NB4 (cell line): Measurements from ENCODE around the gene PLP1.

ENCODE experiments used
- MAX ChIP-seq: IDR thresholded peaks from 2 replicates; pipeline ENCODE4 v1.6.1; 2011; ENCODE audit warnings: low read depth, low read length
- POLR2A ChIP-seq: IDR thresholded peaks from 2 replicates; pipeline ENCODE4 v1.6.1; 2011; ENCODE audit warnings: mild to moderate bottlenecking; ENCODE audit not compliant: insufficient read length; ENCODE audit errors: extremely low read depth
- TF ChIP-seq, protein P1 (sequence below): IDR thresholded peaks from one replicate; pipeline ENCODE4 v1.5.1; 2012; ENCODE audit warnings: low read depth, low read length

DNA sequence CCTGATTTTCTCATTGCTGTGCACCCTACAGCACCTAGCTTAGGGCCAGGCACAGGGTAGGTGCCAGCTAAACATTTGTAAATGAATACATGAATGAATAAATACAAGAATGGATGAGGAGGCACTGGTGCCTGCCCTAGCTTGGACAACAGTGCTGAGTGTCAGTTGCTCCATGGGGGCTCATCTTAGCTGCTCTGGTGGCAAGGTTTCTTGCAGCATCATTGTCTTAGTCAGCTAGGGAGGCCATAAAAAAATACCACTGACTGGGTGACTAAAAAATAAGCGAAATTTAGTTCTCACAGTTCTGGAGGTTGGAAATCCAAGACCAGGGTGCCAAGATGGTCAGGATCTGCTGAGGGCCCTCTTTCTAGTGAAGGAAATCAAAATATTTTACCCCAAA is 34.8 kb upstream of the PLP1 start:
- TF ChIP-seq, protein P1, sequence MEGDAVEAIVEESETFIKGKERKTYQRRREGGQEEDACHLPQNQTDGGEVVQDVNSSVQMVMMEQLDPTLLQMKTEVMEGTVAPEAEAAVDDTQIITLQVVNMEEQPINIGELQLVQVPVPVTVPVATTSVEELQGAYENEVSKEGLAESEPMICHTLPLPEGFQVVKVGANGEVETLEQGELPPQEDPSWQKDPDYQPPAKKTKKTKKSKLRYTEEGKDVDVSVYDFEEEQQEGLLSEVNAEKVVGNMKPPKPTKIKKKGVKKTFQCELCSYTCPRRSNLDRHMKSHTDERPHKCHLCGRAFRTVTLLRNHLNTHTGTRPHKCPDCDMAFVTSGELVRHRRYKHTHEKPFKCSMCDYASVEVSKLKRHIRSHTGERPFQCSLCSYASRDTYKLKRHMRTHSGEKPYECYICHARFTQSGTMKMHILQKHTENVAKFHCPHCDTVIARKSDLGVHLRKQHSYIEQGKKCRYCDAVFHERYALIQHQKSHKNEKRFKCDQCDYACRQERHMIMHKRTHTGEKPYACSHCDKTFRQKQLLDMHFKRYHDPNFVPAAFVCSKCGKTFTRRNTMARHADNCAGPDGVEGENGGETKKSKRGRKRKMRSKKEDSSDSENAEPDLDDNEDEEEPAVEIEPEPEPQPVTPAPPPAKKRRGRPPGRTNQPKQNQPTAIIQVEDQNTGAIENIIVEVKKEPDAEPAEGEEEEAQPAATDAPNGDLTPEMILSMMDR = no peak
- TF ChIP-seq MAX = no peak
- TF ChIP-seq POLR2A = no peak
